Measurements from ENCODE around the gene ATPAF2.
"Not testable (repeated sequence)": the region's sequence is repeated elsewhere in the genome, so short reads cannot be mapped to it uniquely, and the experiment has no call there.

The ATPAF2 gene

DNA sequence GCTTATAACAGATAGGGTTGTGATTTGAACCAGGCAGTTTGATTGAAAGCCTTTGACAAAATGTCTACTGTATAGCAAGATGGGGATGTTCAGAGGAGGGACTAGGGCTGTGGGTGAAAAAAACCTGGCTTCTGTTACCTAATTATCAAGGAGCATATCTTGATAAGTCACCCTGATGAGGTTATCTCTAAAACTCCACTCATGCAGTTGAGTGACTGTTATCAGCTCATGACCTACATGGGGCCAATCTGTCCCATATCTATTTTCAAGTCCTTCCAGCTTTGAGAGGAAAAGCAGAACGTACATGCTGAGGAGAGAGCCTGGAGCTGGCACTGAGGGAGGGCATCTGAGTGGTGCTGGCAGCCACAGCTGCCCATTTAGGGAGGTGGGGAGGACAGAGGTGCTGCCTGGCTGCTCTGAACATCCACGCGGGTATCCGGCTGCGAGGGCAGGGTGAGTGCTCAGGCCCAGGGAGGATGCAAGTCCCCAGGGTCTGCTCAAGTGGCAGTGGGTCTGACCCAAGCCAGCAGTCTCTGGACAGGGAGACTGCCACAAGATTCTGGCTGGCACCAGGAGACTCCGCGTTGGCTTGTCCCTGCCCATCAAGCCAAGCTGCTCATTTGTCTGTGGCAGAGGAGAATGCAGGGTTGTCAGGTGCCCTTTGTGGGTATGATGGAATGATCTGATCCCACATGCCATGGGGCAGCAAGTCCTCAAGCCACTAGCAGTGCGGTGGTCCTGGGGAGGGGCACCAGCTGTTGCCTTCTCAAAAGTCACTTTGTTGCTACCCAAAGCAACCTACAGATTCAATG is 29.2 kb downstream of the ATPAF2 start:
- no peak for DNase-seq

DNA sequence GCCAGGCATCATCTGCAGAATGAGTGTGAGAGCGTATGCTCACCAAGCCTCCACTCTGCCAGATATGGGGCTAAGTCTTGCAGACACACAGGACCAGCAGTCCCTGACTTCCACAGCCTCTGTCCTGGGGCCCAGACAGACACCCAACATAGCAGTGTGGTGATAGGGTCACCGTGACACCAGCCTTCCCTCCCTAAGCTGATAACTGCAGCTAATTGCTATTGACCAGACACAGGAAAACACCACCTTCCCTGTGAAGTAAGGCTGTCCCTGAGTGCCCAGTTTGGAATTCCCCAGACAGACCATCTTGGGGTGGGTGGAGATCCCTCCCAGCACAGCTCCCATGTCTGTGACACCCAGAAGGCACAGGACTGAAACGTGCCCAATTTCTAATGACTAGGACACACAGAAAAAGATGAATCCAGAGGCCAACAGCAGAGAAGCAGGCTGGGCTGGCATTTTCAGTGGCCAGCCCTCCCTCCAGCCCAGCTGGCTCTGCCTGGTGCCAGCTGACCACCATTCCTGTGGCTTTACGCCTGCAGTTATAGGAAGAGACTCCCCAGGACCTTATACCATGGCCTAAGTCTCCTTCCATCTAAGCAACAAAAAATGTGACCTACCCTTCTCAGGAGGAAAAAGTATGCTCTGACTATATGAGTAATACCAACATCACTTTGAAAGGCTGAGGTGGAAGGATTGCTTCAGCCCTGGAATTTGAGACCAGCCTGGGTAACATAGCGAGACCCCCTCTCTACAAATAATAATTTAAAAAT is 30.3 kb downstream of the ATPAF2 start:
- DNase-seq, result no peak

DNA sequence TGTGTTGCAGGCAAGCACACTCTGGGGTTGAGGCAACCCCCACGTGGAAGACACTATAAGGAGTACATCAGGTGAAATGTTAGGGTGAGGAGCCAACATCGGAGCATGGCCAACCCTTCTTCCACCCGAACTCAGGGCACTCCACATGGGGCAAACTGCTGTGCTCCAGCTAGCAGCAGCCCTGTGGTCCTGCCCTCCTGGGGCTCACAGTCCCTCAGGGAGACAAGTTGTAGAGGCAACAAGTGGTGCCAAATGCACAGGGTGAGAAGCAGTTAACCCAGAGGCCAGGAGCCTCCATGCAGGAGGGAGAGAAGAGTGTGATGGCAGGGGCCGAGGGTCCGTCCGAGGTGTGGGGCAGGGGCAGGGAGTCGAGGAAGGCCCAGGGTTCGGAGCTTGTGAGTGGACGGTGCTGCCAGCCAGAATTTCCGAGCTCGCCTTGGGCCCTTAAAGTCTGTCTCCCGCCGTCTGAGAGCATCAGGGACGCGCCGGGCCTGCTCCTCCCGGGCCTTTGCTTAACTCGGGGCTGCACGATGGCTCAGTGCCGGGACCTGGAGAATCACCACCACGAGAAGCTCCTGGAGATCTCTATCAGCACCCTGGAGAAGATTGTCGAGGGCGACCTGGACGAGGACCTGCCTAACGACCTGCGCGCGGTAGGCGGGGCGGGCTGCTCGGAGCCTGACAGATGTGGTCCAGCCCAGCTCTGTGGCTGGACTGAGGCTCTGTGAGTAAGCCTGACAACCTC is 32.3 kb downstream of the ATPAF2 start:
- no peak for DNase-seq

DNA sequence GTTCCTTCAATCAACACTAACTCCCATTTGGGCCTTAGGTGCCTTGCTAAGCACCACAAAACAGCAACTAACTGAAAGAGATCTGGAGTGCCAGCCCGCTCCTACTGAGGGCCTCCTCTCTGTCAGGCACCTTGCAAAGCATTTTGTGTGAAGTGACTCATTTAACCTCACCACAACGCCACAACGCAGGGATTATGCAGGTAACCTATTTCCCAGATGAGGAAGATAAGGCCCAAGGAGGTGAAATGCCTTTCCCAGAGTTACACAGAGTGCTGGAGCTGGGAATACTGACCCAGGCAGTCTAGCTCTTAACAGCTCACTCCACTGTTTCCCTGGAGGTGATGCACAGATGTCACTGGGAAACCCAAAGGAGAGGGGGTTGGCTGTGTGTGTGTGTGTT is 33.5 kb downstream of the ATPAF2 start:
- DNase-seq, result no peak

DNA sequence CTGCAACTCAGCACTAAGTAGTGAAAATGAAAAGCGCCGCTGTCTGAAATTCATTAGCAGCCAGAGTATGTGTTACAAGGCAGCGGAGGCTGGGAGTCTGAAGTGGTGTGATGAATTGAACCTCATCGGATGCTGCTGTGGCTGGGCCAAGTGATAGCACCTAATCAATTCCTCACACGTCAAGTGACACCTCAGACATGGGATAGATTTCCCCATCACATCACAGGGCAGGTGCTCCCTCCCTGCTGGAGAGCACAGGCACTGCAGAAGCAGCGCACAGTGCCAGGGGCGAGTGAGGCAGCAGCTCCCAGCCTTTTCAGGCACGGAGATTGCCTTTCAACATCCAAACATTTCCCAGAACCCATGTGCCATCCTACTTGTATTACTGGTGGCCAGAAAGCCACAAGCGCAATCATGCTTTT is 34.1 kb downstream of the ATPAF2 start:
- DNase-seq, result no peak

DNA sequence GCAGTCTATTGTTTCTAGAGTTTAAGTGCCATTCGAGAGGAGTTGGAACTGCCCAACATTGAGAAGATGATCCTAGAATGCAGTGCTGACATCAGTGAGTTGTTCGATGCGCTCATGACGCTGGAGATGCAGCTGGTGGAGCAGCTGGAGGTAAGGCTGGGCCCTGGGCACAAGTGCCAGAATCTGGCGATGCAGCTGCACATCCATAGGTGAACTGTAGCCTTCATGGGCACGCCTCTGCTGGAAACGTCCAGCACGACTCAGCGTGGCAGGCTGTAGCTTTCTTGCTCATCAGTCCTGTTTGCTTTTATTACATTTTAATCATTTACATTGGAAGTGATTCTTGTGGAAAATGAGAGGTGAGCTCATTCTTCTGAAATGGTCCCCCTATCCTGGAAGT is 34.6 kb downstream of the ATPAF2 start:
- DNase-seq, result no peak

GRCh38 chr17:18002171-18002570 is 36.8 kb downstream of the ATPAF2 start:
- DNase-seq, result no peak

DNA sequence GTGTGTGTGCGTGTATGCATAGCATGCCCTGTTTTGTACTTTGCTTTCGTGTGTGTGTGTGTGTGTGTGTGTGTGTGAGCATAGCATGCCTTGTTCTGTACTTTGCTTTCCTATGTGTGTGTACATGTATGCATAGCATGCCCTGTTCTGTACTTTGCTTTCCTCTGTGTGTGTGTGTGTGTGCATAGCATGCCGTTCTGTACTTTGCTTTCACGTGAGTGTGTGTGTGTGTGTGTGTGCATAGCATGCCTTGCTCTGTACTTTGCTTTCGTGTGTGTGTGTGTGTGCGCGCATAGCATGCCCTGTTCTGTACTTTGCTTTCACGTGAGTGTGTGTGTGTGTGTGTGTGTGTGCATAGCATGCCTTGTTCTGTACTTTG is 38.9 kb downstream of the ATPAF2 start:
- no peak for DNase-seq

GRCh38 chr17:17999364-18000029 is 39.5 kb downstream of the ATPAF2 start:
- DNase-seq, result no peak

- no peak for DNase-seq
These were observed 40.0 kb downstream of the ATPAF2 start for GRCh38 chr17:17998934-17999333.

GRCh38 chr17:17995887-17996286 is 43.1 kb downstream of the ATPAF2 start:
- not testable (repeated sequence) for DNase-seq

- peak; percentile 3 for DNase-seq
These were observed 44.5 kb downstream of the ATPAF2 start for GRCh38 chr17:17994271-17995069.

GRCh38 chr17:17993852-17994251 is 45.1 kb downstream of the ATPAF2 start:
- DNase-seq, result no peak

DNA sequence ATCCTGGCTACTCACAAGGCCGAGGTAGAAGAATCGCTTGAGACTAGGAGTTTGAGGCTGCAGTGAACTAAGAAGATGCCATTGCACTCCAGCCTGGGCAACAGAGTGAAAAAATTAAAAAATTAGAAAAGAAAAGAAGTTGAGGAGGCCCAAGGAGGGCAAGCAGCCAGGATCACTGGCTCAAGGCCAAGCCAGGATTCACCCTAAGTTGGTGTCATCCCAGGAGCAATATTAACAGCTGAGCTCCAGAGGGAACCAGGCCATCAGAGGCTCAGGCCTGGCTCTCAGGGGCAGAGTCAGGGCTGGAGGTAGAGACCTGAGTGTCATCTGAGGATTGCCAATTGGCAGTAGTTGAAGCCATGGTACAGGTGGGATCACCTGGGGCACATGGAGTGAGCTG is 45.6 kb downstream of the ATPAF2 start:
- DNase-seq, result no peak

GRCh38 chr17:17990282-17990681 is 48.7 kb downstream of the ATPAF2 start:
- no peak for DNase-seq

DNA sequence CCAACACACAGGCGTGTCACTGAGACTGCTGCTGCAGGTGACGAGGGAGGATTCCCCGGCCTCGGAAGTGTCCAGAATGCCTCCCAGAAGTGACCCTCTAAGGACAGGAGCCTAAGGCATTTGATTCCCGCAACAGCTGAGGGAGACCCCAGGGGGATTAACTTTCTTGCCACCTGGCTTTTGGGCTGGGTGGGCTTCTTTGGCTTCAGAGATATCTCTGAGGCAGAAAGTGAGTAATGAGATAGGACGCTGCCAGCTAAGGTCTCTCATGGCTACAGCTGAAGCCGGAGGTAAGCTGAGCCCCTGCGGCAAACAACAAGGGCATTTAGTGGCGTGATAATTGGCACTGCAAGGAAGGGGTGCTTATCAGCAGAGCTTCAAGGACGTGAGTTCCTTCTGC is 49.4 kb downstream of the ATPAF2 start:
- no peak for DNase-seq

DNA sequence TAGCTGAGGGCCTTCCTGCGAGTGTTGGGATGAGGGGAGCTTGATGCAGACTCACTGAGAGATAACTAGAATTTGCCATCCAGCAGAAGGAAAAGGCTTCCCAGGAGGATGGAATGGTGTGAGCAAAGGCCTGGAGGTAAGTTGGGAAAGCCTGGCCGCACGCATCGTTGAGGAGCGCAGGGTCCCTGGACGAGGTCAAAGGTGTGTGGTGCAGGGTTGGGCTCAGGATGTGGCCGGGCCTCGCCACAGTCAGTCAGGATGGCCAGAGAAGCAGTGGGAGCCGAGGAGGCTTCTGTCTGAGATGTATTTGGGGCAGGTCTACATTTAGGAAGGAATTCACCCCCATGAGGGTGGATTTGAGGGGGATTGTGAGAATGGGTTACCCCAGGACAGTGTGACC is 49.9 kb downstream of the ATPAF2 start:
- no peak for DNase-seq

DNA sequence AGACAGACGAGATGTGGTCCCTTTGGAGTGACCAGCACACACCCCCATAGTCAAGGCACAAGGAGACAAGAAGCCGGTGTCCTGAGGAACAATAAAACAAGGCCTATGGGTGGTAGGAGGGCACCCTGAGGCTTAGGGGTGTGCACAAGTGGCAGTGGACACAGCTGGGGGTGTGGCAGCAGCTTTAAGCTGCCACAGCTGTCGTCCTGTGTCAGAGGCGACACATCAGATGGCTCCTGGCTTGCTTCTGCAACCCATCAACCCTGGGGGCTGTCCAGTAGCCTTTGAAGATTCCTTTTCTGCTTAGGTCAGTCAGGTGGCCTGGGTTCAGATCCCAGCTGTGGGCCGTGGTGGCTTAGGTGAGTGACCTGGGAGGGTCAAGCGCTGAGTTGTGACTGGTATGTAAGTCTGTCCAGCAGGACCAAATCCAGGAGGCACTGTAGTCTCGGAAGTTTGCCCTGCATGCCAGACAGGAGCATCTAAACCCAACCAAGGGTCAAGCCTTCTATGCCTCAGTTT is 50.5 kb downstream of the ATPAF2 start:
- DNase-seq, result no peak

DNA sequence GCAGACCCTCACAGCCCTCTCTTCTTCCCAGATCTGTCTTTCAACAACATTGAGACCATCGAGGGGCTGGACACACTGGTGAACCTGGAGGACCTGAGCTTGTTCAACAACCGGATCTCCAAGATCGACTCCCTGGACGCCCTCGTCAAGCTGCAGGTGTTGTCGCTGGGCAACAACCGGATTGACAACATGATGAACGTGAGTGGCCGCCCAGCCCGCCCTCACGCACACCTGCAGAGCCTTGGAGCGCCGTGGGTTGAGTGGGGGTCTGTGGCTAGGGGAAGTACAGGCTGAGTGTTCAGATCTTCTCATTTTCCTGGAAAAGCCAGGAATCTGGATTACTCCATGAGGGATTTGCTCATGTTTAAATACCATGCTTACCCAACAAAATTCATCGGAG is 51.1 kb downstream of the ATPAF2 start:
- DNase-seq, result no peak

GRCh38 chr17:17987187-17987896 is 51.6 kb downstream of the ATPAF2 start:
- no peak for DNase-seq

GRCh38 chr17:17985555-17985954 is 53.4 kb downstream of the ATPAF2 start:
- DNase-seq, result peak; percentile 2

Measured in OCI-M1 (cell line).